GM12872 (cell line): ENCODE results near the gene MYO18B.

Experiments
- TF ChIP-seq, protein P1 (sequence below): IDR thresholded peaks from 3 replicates; pipeline ENCODE4 v1.5.1; 2011; ENCODE audit warnings: low read depth, mild to moderate bottlenecking, low read length, moderate library complexity; ENCODE audit not compliant: insufficient read depth

The MYO18B gene

DNA sequence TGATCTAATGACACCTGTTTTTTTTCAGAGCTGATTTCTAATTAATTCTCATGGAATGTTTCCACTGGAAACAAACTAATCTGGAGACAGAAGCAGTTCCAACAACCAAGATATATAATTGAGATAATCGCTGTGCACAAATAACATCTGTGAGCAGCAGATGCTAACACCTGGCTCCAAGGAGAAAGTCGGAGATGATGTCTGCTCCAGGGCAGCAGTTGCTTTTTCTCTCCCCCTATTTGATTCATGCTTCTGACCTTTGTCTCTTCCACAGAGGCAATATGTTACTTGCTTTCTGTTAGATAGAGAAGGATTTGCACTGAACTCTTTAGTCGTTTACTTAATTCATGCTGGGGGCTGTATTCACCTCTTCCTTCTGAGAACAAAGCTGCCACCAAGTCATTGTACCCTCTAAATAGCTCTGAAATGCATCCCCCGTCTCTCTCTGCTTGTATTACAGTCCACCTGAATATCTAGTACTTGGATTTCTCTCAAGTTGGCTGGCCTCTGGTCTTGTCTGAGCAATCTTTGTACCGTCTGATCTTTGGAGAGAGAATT lies 187.4 kb downstream of the MYO18B start:
- TF ChIP-seq, protein P1, sequence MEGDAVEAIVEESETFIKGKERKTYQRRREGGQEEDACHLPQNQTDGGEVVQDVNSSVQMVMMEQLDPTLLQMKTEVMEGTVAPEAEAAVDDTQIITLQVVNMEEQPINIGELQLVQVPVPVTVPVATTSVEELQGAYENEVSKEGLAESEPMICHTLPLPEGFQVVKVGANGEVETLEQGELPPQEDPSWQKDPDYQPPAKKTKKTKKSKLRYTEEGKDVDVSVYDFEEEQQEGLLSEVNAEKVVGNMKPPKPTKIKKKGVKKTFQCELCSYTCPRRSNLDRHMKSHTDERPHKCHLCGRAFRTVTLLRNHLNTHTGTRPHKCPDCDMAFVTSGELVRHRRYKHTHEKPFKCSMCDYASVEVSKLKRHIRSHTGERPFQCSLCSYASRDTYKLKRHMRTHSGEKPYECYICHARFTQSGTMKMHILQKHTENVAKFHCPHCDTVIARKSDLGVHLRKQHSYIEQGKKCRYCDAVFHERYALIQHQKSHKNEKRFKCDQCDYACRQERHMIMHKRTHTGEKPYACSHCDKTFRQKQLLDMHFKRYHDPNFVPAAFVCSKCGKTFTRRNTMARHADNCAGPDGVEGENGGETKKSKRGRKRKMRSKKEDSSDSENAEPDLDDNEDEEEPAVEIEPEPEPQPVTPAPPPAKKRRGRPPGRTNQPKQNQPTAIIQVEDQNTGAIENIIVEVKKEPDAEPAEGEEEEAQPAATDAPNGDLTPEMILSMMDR, result no peak

GRCh38 chr22:25930083-25930482 lies 188.1 kb downstream of the MYO18B start:
- TF ChIP-seq, protein P1, result no peak

- TF ChIP-seq, protein P1, result no peak
These were observed 188.9 kb downstream of the MYO18B start for GRCh38 chr22:25930788-25931310.

- TF ChIP-seq, protein P1, result no peak
These were observed 191.3 kb downstream of the MYO18B start for GRCh38 chr22:25933158-25933788.

- TF ChIP-seq, protein P1, result no peak
These were observed 193.5 kb downstream of the MYO18B start for GRCh38 chr22:25935266-25936058.

DNA sequence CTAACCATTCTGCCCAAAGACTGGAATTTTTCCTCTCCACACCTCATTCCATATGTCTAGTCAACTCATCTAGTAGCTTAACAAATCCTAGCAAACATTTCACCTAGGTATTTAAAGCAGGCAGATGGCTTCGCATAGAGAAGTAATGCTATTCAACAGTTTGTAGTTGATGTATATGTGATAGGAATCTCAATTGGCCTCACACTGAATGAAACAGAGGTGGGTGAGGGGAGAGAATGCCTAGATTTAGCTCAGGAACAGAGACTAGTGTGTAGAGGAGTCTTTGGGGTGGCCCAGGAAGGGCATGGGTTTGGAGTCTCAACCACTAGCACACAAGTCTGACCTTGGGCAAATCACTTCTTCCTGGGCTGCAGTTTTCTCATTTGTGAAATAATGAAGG lies 196.2 kb downstream of the MYO18B start:
- TF ChIP-seq, protein P1, result no peak

GRCh38 chr22:25939384-25939783 lies 197.4 kb downstream of the MYO18B start:
- TF ChIP-seq, protein P1, result no peak
